ENCODE results near the gene DHRS9.

DHRS9 gene

DNA sequence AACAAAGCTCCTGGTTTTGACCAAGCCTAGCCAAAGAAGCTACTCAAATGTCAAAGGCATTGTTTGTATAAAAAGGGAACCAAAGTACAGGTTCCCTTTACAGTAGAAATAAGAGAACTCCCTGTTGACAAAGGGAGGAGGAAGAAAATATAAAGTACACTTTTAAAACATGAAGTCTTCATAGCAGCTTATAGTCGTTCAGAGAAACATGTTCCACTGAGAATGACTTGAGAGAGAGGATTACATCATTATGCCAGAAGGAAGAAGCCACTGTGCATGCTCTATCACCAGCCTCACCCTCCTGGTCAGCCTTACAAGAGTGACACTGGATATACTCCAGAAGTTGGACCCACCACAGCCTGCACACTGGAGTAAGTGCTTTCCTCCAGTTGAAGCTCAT lies 2.5 kb upstream of the DHRS9 start:
- no peak for FAIRE-seq

DNA sequence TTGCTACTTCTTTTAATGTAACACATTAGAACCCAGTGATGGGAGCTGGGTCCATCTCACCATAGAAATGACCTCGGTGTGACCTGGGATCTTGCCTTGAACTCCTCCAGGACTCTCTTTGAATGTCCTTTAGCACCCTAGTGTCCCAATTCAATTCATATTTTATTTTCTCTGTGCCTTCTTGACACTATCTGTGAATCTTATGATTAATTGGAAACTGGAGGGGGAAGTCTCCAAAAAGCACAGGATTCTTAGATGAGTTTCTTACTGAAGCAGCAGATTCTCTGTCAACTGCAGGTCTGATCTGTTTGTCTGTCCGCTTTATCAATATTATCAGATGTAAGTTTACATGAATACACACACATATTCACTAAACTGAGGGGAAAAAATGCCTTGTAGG lies 470 bp downstream of the DHRS9 start:
- no peak for FAIRE-seq

DNA sequence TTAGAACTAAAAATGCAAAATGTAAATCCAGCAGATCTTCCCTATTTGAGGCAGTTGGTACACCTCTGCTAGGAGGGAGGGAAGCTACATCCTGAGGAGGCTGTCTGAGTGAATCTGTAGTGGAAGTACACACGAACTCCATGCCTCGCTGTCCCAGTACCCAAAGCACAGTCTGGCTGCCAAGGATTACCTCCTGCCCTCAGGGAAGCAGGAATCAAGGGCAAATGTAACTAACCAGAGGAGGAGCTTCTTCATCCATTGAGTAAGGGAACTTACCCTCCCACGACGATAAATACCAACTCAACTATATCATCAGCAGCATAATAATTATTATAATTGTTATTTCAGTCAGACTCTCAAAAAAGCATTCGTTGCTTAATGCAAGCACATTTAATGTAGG lies 2.1 kb downstream of the DHRS9 start:
- FAIRE-seq = no peak

DNA sequence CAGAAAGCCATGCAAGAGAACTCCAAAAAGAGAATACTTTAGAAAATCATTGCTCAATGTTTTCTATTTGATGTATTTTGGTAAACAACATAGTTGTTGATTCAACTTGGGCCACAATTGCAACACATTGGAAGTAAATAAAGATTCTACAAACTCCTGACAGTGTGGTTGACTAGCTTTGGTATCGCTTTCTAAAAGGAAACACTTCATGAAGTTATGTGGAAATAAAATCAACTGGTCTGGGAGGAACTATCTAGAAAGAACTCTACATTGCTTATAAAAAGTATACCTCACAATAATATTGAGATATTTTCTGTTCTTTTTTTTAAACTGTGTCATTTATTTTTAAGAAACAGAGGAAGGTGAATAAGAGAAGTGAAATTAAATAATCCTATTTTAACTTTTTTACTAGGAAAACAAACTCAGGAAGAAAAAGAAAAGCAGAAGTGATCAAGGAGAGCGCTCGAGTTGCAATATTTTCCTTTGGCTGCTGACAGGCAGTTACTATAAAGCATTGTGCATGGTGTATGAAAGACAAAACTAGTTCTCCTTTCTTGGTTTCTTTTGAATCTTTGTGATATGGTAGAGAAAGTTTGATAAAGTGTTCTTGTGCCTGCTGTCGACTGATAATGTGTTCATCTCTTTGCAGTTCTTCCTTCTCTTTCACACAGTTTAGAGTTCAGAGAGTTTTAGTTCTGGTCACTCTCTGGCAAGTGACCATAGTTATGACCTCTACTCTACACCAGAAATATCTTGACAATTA lies 3.0 kb downstream of the DHRS9 start:
- FAIRE-seq = no peak

DNA sequence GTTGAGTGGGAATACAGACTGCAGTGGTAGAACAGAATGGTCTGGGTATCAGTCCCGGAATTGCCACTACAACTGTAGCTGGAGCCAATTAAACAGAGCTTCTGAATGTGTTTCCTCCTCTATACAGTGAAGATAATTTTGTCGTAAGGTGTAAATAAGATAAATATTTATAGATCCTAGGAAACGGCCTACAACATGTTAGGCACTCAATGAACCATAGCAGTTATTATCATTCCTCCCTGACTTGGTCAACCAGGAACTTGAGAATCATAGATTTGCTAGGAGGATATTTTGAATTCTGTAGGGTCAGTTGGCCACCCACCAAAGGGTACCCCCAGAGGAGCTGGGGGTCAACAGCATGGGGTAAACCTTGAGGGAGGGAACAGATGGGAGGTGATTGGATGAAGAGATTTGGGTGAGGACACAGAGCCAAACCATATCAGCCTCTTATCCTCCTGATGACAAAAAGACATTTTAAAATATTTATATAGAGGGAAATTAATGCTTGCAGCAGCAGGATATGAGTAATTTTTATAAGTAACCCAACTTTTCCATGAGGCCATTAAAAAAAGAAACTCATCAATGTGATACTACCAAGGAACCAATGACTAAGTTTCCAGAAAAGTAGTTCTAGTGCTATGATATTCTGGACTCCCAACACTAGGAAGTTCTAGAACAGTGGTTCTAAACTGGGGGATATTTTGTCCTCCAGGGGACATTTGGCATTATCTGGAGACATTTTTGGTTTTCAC lies 4.0 kb downstream of the DHRS9 start:
- FAIRE-seq = no peak

DNA sequence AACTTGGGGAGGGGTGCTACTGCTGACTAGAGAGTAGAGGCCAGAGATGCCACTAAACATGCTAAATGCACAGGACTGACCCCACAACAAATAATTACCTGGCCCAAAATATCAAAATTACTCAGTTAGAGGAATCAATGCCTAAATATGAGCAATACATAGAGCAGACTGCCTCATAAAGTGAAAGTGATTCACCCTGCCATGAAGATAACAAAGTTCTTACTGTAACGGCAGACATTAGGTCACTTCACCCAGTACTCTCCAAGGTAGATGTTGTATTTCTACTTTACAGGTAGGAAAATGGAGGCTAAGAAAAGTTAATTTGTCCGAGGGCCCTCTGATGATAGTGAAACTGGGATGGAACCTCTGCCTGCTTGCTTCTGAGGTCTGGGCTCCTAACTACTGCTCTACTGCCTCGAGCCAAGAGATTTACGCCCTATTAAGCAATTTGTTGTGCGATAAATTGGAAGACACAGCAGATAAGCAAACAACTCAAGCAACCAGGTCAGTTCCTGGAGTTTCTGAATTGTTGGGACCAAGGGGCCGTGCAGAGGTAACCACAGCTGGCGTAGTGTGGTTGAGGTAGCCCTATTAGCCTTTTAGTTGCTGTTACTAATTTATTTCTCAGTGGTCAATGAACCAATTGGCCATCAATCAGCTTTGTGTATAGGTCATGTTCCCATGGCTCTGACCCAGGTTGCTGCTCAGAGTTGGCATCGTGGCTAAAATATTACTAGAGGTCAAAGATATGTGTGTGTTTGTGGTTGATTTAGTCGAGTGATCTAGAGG lies 4.8 kb downstream of the DHRS9 start:
- peak; percentile 36 for FAIRE-seq

DNA sequence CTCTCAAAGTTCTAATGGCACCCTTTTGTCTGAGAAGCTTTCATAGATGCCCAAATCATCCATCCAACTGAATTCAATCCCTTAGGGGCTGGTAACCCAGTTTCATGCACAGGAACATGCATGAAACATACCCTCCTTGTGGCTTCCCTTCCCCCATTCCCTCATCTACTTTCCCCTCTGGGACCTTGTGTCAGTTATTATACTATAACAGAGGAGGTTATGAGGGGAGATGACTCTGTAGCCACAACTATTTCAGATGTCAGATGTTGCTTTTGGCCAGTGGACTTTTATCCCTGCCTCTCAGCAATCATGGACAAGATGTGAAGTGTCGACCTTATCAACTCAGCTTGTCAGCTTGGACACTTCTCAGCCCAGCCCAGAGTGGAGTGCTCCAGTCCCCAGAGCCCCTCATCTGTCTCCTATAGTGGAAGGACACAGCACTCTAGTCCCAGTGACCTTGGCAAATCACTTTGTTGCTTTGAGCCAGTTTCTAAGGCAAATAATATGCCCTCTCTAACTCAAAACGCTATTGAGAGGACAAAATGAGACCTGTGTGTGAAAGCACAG lies 8.4 kb downstream of the DHRS9 start:
- no peak for FAIRE-seq

DNA sequence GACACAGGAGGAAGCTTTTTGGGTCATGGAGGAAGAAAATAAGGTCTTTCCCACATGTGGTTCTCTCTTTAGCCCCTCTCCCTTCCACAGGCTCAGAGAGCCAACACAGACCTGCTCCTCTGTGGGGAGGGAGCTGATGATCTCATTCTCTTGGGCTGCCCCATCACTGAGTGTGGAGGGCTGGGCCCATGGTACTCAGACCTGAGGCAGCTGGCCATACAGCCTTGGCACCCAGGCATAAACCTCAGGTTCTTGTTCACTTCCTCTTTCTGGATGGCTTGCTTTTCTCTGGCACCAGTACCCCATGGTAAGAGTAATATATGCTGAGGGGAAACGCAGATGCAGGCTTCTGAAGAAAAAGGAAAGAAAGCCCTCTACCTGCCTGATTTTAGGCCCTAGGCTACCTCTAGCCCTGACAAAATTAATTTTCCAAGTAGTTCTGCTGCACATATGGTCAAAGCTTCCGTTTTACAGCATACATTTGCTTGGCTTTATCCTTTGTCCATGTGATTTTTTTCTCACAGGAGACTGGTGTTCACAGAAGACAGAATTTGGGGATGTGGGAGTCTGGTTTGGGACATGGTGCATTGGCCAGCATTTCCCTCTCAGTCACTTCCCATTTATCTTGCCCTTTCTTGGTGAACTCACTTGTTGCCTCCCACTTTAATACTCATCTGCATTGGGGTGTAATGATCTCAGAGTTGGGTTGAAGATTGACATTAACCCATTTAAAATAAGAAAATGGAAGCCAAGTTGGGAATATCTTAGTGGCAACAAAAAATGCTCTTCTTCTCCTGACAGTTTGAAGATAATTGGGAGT lies 11.1 kb downstream of the DHRS9 start:
- FAIRE-seq = no peak

DNA sequence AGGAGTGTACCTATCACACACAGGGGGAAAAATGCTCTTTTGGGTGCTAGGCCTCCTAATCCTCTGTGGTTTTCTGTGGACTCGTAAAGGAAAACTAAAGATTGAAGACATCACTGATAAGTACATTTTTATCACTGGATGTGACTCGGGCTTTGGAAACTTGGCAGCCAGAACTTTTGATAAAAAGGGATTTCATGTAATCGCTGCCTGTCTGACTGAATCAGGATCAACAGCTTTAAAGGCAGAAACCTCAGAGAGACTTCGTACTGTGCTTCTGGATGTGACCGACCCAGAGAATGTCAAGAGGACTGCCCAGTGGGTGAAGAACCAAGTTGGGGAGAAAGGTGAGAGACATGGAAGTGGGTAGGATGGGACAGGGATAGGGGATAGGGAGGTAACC lies 12.2 kb downstream of the DHRS9 start:
- FAIRE-seq = no peak

DNA sequence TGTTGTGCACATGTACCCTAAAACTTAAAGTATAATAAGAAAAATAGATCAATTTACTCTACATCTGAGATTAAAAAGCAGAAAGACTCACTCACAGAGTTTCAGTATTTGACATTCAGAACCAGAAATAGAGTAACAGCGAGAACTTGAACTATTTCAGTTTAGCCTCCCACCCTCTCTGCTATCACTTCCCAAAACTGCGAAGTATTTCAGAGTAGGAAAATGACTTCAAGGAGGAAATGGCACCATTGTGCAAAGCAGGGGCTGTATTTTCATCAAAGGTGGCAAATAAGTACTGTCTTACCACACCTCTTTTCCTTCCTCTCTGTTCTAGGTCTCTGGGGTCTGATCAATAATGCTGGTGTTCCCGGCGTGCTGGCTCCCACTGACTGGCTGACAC lies 13.6 kb downstream of the DHRS9 start:
- no peak for FAIRE-seq

DNA sequence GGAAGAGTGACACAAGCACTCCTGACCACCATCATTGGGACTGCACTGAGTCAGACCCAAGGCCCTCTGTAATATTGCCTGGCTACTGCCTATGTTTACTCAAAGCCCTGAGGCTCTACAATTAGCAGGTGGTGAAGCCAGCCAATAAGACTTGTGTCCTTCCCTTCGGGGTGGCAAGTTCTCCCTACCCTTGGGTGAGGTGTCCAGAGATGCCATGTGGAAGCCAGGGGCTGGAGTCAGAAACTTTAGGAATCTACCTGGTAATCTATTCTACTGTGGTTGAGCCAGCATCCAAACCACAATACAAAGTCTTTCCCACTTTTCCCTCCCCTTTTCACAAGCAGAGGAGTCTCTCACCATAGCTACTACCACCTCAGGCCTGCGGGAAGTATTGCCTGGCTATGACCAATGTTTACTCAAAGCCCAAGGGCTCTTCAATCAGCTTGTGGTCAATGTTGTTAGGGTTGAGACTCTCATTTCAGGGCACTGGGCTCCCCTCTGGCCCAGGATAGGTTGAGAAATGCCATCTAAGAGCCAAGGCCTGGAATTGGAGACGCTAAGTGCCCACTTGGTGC lies 17.6 kb downstream of the DHRS9 start:
- FAIRE-seq = no peak

DNA sequence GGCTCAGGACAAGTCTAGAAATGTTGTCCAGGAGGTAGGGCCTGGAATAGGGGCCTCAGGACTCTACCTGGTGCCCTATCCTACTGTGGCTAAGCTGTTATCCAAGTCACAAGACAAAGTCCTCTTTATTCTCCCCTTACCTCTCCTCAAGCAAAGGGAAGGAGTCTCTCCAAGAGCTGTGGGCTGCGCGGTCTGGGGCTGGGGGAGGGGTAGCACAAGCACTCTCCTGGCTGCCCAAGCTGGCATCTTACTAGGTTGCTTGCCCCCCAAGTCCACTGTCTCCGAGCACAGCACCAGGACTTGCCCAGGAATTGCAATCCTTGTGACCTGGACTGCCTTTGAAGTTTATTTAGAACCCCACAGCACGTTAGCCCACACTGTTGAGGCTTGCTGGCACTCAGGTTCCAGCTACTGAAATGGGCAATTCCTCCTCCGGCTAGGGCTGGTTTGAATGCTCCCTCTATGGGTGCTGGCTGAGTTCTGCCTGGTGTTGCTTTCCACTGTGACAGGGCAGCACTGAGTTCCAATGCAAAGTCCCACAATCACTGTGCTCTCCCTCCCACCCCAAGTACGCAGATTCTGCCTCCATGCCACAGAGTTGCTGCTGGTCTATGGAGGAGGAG lies 18.5 kb downstream of the DHRS9 start:
- FAIRE-seq = no peak

DNA sequence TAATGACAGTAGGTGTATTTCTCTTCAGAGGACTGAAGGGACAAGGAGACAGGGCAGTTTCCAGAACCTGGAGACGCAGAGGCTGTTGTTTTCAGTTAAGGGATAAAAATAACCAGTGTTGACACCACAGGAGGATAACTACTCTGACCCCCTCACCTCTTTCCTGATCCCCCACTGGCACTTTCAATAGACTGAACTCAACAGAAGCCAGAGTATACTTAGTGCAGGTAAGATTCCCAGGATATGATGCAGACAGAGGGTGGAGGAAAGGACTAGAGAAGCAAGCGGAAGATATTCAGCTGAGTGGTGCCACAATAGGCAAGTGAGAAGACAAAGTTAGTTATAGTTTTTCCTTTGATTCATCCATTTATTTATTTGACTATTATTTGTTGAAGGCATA lies 19.8 kb downstream of the DHRS9 start:
- FAIRE-seq = no peak

DNA sequence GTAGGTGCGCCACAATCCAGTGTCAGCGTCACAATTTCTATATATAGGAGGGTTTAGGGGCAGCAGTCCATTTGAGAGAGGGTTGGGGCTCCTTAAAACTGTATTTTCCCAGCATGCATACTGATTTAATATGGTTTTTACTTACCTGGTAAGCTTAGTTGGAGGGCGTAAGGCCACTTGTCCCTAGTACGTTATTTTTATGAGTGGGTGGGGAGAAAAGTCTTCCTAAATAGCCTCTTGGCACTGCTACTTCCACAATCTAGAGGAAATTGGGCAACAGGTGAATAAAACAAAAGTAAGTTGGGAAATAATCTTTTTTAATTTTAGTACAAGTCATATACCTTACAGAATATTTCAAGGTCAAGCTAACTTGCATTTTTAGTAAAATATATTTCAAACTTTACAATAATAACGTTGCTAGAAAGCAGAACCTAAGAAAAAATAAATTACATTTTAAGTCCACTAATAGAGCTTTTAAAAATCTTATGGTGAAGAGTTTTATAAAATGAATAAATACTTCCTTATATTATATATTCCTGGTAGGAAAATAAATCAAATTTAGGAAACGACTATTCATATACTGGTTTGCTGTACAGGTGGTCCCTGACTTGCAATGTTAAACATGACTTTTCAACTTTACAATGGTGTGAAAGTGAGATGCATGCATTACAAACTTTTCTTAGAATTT lies 20.9 kb downstream of the DHRS9 start:
- no peak for FAIRE-seq

DNA sequence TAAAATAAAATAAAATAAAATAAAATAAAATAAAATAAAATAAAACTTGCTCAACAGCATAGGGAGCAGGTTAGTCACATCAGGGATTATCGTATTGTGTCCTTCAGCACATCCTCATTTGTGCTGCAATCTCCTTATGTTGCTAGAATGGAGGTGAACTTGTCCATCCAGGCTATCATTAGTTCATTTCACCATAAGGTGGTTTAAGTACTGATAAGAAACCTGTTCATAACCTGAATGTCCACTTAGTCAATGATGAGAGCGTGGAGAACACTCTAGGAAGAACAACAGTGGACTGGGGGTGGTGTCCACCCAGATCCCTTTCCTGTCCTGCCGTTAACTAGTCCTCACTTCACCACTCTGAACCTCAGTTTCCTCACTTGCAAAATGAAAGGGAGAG lies 21.9 kb downstream of the DHRS9 start:
- no peak for FAIRE-seq

DNA sequence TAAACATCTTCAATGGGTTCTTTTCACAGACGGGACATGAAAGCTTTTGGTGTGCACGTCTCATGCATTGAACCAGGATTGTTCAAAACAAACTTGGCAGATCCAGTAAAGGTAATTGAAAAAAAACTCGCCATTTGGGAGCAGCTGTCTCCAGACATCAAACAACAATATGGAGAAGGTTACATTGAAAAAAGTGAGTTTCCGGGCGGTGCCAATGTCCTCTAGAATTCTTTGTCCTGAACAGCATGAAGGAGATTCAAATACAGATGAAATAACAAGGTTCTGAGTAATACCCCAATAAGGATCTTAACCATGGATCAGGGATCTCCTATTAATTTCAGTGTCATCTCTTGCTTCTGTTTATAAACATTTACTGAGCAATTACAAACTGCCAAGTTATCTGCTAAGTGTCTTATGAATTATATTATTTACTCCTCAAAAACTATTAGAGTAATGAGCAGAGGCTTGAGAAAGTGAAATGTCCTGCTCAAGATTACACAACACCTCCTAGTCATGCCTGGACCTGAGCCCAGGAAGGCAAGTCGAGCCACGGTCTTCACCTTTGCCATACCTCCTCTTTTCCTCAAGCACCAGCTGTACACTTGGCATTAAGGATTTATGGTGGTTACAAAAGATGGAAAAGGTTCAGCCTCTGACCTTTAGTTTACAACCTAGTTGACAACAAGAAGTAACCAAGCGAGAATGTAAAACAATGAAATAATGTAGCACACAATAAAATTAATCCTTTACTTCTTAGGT lies 22.6 kb downstream of the DHRS9 start:
- FAIRE-seq = no peak

DNA sequence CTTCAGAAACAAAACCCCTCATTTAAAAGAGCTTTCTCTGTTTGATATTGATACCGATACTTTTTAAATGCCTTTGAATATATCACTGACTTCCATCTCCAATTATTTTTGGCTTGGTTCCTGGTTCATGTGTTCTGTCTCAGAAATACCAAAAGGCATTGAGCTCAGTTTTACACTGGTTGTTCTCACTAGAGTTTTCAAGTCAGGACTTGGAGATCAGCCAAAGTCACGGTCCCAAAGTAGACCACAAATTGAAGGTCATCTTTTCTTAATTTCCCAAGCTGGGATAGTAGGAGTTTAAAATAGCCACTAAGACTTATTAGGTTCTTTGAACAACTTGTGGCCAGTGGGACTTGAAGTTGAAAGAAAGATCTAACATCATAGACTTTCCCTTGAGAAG lies 24.2 kb downstream of the DHRS9 start:
- FAIRE-seq = no peak

DNA sequence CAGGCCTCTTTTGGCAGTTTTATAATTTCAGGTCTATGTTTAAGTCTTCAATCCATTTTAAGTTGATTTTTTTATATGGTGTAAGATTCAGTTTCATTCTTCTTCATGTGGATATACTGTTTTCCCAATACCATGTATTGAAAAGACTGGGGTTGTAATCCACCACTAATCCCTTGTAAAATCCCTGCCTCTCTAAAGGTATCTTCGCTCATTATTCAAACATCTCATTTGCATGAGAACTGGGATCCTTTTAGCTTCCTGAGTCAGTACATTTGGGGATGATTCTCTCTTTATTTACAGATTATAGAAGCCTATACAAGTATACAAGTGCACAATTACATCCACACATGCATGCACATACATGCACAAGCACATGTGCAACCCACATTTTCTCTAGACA lies 25.3 kb downstream of the DHRS9 start:
- no peak for FAIRE-seq

DNA sequence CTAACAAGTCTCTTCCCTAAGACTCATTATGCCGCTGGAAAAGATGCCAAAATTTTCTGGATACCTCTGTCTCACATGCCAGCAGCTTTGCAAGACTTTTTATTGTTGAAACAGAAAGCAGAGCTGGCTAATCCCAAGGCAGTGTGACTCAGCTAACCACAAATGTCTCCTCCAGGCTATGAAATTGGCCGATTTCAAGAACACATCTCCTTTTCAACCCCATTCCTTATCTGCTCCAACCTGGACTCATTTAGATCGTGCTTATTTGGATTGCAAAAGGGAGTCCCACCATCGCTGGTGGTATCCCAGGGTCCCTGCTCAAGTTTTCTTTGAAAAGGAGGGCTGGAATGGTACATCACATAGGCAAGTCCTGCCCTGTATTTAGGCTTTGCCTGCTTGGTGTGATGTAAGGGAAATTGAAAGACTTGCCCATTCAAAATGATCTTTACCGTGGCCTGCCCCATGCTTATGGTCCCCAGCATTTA lies 26.3 kb downstream of the DHRS9 start:
- no peak for FAIRE-seq

DNA sequence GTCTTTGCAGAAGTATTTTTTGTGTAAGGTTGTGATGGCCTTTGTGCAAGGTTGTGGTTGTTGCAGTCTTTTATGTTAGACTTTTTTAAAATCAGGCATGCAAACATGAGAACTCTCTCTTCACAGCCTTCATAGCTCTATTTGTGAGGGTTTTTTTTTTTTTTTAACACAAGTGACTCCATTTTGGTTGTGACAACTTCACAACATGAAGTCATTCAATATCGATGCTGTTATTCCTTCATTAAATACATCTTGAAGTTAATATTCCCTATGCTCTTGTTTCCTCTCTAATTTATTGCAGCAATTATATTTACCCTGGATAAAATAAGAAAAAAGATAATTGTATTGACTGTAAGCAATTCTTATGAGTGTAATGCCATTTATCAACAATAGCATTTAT lies 35.5 kb downstream of the DHRS9 start:
- no peak for FAIRE-seq

All from islet of Langerhans (tissue), 1 donor.